HEK293 (cell line): ENCODE measurements around the gene CHST1.

Source experiments
- CTCF ChIA-PET: fragments of 350-600 bp; formaldehyde crosslinking; extraction: SDS; loops from one replicate; lab custom pipeline; 2021; ENCODE audit warnings: antibody characterized with exemption; lab: Yijun Ruan, JAX
- POLR2A ChIA-PET: fragments of 300-600 bp; formaldehyde crosslinking; extraction: SDS; loops from one replicate; lab custom pipeline; 2020; ENCODE audit warnings: antibody characterized with exemption, inconsistent platforms; lab: Yijun Ruan, JAX
- H3K27ac ChIP-seq: fragments of 200-500 bp; sonication (Bioruptor generic); 2 replicates; pipeline ENCODE4 v1.5.1; 2014; ENCODE audit warnings: low read depth, low read length, control low read depth, inconsistent platforms; ENCODE audit errors: extremely low read depth
- H3K36me3 ChIP-seq, 2 experiments: fragments of 200-500 bp in 1 of 2; sonication (Bioruptor generic) in 1 of 2; 1 replicate in 1 of 2; 2 replicates in 1 of 2; pipeline ENCODE4 v1.5.1; 2014 to 2017; ENCODE audit warnings: inconsistent platforms in 2 of 2, low read length in 2 of 2; ENCODE audit not compliant: control insufficient read depth in 2 of 2, insufficient read depth in 1 of 2
- H3K4me1 ChIP-seq: fragments of 200-500 bp; sonication (Bioruptor generic); 2 replicates; pipeline ENCODE4 v1.5.1; 2014; ENCODE audit warnings: mild to moderate bottlenecking, low read length, inconsistent platforms; ENCODE audit not compliant: control insufficient read depth, insufficient read depth
- H3K4me3 ChIP-seq: 2 replicates; pipeline ENCODE4 v1.5.1; 2011; ENCODE audit warnings: low read depth, mild to moderate bottlenecking, control low read depth, low read length, moderate library complexity
- H3K9me3 ChIP-seq: fragments of 200-500 bp; sonication (Bioruptor generic); 2 replicates; pipeline ENCODE4 v1.5.1; 2014; ENCODE audit warnings: low read depth, low read length, inconsistent platforms; ENCODE audit not compliant: control insufficient read depth, insufficient read depth
- GLI4 ChIP-seq: fragments of 450-650 bp; formaldehyde crosslinking; IDR thresholded peaks from 2 replicates; pipeline ENCODE4 v1.5.1; 2016; ENCODE audit warnings: missing biosample characterization, missing genetic modification characterization
- GLIS2 ChIP-seq: fragments of 450-650 bp; formaldehyde crosslinking; IDR thresholded peaks from 2 replicates; pipeline ENCODE4 v1.5.1; 2016; ENCODE audit warnings: missing biosample characterization, missing genetic modification characterization
- KLF1 ChIP-seq: fragments of 450-650 bp; formaldehyde crosslinking; IDR thresholded peaks from 2 replicates; pipeline ENCODE4 v1.5.1; 2016; ENCODE audit warnings: missing biosample characterization, missing genetic modification characterization
- KLF10 ChIP-seq: fragments of 450-650 bp; IDR thresholded peaks from 2 replicates; pipeline ENCODE4 v1.5.1; 2018; ENCODE audit warnings: missing biosample characterization, mild to moderate bottlenecking, missing genetic modification characterization
- KLF9 ChIP-seq: fragments of 450-650 bp; formaldehyde crosslinking; IDR thresholded peaks from 2 replicates; pipeline ENCODE4 v1.5.1; 2016; ENCODE audit warnings: missing biosample characterization, missing genetic modification characterization, low read depth
- PBX3 ChIP-seq: sonication (generic); formaldehyde crosslinking; IDR thresholded peaks from 2 replicates; pipeline ENCODE4 v1.8.1; 2022; ENCODE audit warnings: mild to moderate bottlenecking, moderate library complexity, missing genetic modification reagents
- SP7 ChIP-seq: fragments of 450-650 bp; formaldehyde crosslinking; IDR thresholded peaks from 2 replicates; pipeline ENCODE4 v1.5.1; 2016; ENCODE audit warnings: missing biosample characterization, missing genetic modification characterization
- ZBTB1 ChIP-seq: fragments of 450-650 bp; formaldehyde crosslinking; IDR thresholded peaks from 2 replicates; pipeline ENCODE4 v1.5.1; 2016; ENCODE audit warnings: missing biosample characterization, missing genetic modification characterization
- ZBTB20 ChIP-seq: fragments of 450-650 bp; formaldehyde crosslinking; IDR thresholded peaks from 2 replicates; pipeline ENCODE4 v1.5.1; 2016; ENCODE audit warnings: missing biosample characterization, missing genetic modification characterization
- ZBTB44 ChIP-seq: fragments of 450-650 bp; IDR thresholded peaks from 2 replicates; pipeline ENCODE4 v1.5.1; 2018; ENCODE audit warnings: missing biosample characterization, mild to moderate bottlenecking, missing genetic modification characterization
- ZBTB48 ChIP-seq: fragments of 450-650 bp; formaldehyde crosslinking; IDR thresholded peaks from 2 replicates; pipeline ENCODE4 v1.5.1; 2016; ENCODE audit warnings: missing biosample characterization, missing genetic modification characterization
- ZBTB7A ChIP-seq: fragments of 450-650 bp; formaldehyde crosslinking; IDR thresholded peaks from 2 replicates; pipeline ENCODE4 v1.5.1; 2016; ENCODE audit warnings: low read depth, missing biosample characterization, missing genetic modification characterization
- ZEB2 ChIP-seq: fragments of 450-650 bp; formaldehyde crosslinking; IDR thresholded peaks from 2 replicates; pipeline ENCODE4 v1.5.1; 2016; ENCODE audit warnings: missing biosample characterization, missing genetic modification characterization
- ZFHX2 ChIP-seq: fragments of 450-650 bp; formaldehyde crosslinking; conservative IDR thresholded peaks from 2 replicates; pipeline ENCODE4 v1.5.1; 2016; ENCODE audit warnings: missing biosample characterization, missing genetic modification characterization
- ZNF132 ChIP-seq: fragments of 450-650 bp; formaldehyde crosslinking; IDR thresholded peaks from 2 replicates; pipeline ENCODE4 v1.5.1; 2017; ENCODE audit warnings: missing biosample characterization, missing genetic modification characterization, borderline replicate concordance
- ZNF16 ChIP-seq: fragments of 450-650 bp; formaldehyde crosslinking; IDR thresholded peaks from 2 replicates; pipeline ENCODE4 v1.5.1; 2016; ENCODE audit warnings: low read depth, missing biosample characterization, missing genetic modification characterization
- ZNF2 ChIP-seq: fragments of 450-650 bp; formaldehyde crosslinking; IDR thresholded peaks from 2 replicates; pipeline ENCODE4 v1.5.1; 2016; ENCODE audit warnings: missing biosample characterization, missing genetic modification characterization
- ZNF223 ChIP-seq: fragments of 450-650 bp; formaldehyde crosslinking; IDR thresholded peaks from 2 replicates; pipeline ENCODE4 v1.5.1; 2016; ENCODE audit warnings: missing biosample characterization, missing genetic modification characterization
- ZNF26 ChIP-seq: fragments of 450-650 bp; formaldehyde crosslinking; IDR thresholded peaks from 2 replicates; pipeline ENCODE4 v1.5.1; 2016; ENCODE audit warnings: missing biosample characterization, missing genetic modification characterization
- ZNF292 ChIP-seq: fragments of 450-650 bp; formaldehyde crosslinking; IDR thresholded peaks from 2 replicates; pipeline ENCODE4 v1.5.1; 2016; ENCODE audit warnings: low read depth, missing biosample characterization, missing genetic modification characterization, borderline replicate concordance
- ZNF423 ChIP-seq: fragments of 450-650 bp; formaldehyde crosslinking; IDR thresholded peaks from 2 replicates; pipeline ENCODE4 v1.5.1; 2016; ENCODE audit warnings: missing biosample characterization, missing genetic modification characterization
- ZNF449 ChIP-seq: fragments of 450-650 bp; formaldehyde crosslinking; IDR thresholded peaks from 2 replicates; pipeline ENCODE4 v1.5.1; 2017; ENCODE audit warnings: missing biosample characterization, mild to moderate bottlenecking, missing genetic modification characterization, moderate library complexity
- ZNF544 ChIP-seq: fragments of 450-650 bp; formaldehyde crosslinking; IDR thresholded peaks from 2 replicates; pipeline ENCODE4 v1.5.0; 2017; ENCODE audit warnings: missing biosample characterization, missing genetic modification characterization
- ZNF560 ChIP-seq: fragments of 450-650 bp; formaldehyde crosslinking; IDR thresholded peaks from 2 replicates; pipeline ENCODE4 v1.5.1; 2017; ENCODE audit warnings: missing biosample characterization, missing genetic modification characterization, borderline replicate concordance
- ZNF639 ChIP-seq: fragments of 450-650 bp; formaldehyde crosslinking; IDR thresholded peaks from 2 replicates; pipeline ENCODE4 v1.5.1; 2016; ENCODE audit warnings: missing biosample characterization, missing genetic modification characterization
- ZNF654 ChIP-seq: fragments of 450-650 bp; formaldehyde crosslinking; IDR thresholded peaks from 2 replicates; pipeline ENCODE4 v1.5.1; 2016; ENCODE audit warnings: low read depth, missing biosample characterization, missing genetic modification characterization
- ZNF776 ChIP-seq: fragments of 450-650 bp; formaldehyde crosslinking; IDR thresholded peaks from 2 replicates; pipeline ENCODE4 v1.5.0; 2017; ENCODE audit warnings: missing biosample characterization, missing genetic modification characterization, borderline replicate concordance
- ZSCAN30 ChIP-seq: fragments of 450-650 bp; IDR thresholded peaks from 2 replicates; pipeline ENCODE4 v1.5.1; 2018; ENCODE audit warnings: missing biosample characterization, mild to moderate bottlenecking, missing genetic modification characterization, moderate library complexity

CHST1 gene

GRCh38 chr11:45665933-45666647 lies 668 bp upstream of the CHST1 start (continued):
- TF ChIP-seq GLIS2 (peak; percentile 3; the same call in 1 of the 2 replicates), ZNF423 (tag by site-specific recombination) (no peak), ZNF654 (tag by site-specific recombination) (no peak), ZNF776 (no peak), KLF9 (tag by site-specific recombination) (peak; percentile 39; the same call in 1 of the 2 replicates), KLF10 (tag by site-specific recombination) (no peak), ZNF16 (no peak), ZBTB1 (no peak), SP7 (no peak), ZBTB44 (tag by site-specific recombination) (no peak), ZFHX2 (0 out of 2 replicates have a peak, but pooled peaks have one; percentile 15), ZNF132 (tag by site-specific recombination) (no peak), ZNF544 (tag by site-specific recombination) (no peak), ZNF223 (tag by site-specific recombination) (no peak), GLI4 (tag by site-specific recombination) (no peak)

- no peak overlapping the region; the same call in 1 of the 2 replicates for H3K27ac ChIP-seq
- no peaks in the 10 kb centered on the region for H3K4me1 ChIP-seq
- H3K36me3 ChIP-seq = no peaks in the 10 kb centered on the region
- H3K4me3 ChIP-seq = peak overlapping the region; percentile 40
- ChIA-PET POLR2A (no interaction called here), CTCF (interaction anchor here (0.6 to 3.0 kb wide), 3 partner anchors 10 to 107 kb away, joined by 3 to 19 read pairs (median 13); no protein-coding TSS in a partner anchor)
- no peaks in the 10 kb centered on the region for H3K9me3 ChIP-seq
- TF ChIP-seq ZNF292 (tag by site-specific recombination) = no peak
- TF ChIP-seq ZNF639 (tag by site-specific recombination) = no peak
- no peak for TF ChIP-seq ZSCAN30 (tag by site-specific recombination)
- TF ChIP-seq ZBTB48 (tag by site-specific recombination) = peak; percentile 24; the same call in 1 of the 2 replicates
- no peak for TF ChIP-seq ZNF26
- TF ChIP-seq ZFHX2 = peak; percentile 55
- peak; percentile 42; the same call in 1 of the 2 replicates for TF ChIP-seq KLF1 (tag by site-specific recombination)
- peak; percentile 24; the same call in 1 of the 2 replicates for TF ChIP-seq ZBTB7A (tag by site-specific recombination)
- 0 out of 2 replicates have a peak, but pooled peaks have one; percentile 19 for TF ChIP-seq ZNF2
- 0 out of 2 replicates have a peak, but pooled peaks have one; percentile 22 for TF ChIP-seq ZBTB20
- TF ChIP-seq PBX3 (CRISPR knock-in tag) = 0 out of 2 replicates have a peak, but pooled peaks have one; percentile 31
- TF ChIP-seq ZNF449 (tag by site-specific recombination) = peak; percentile 56; the same call in 1 of the 2 replicates
- TF ChIP-seq GLIS2 = peak; percentile 63; the same call in 1 of the 2 replicates
- no peak for TF ChIP-seq ZNF560 (tag by site-specific recombination)
- 0 out of 2 replicates have a peak, but pooled peaks have one; percentile 25 for TF ChIP-seq ZEB2 (tag by site-specific recombination)
- no peak for TF ChIP-seq GLI4 (tag by site-specific recombination)
Measured at GRCh38 chr11:45664376-45665205, 831 bp downstream of the CHST1 start.
